ENCODE results near the gene ZNF232.
"Not testable (repeated sequence)": the region's sequence is repeated elsewhere in the genome, so short reads cannot be mapped to it uniquely, and the experiment has no call there.

Gene ZNF232

GRCh38 chr17:5129770-5130169, 18.1 kb upstream of the ZNF232 start:
- DNase-seq (ENCODE audit: low read depth) = not testable (repeated sequence)

GRCh38 chr17:5128905-5129535, 17.3 kb upstream of the ZNF232 start:
- no peak for DNase-seq (ENCODE audit: low read depth)

GRCh38 chr17:5128387-5128786, 16.7 kb upstream of the ZNF232 start:
- not testable (repeated sequence) for DNase-seq (ENCODE audit: low read depth)

- no peak for DNase-seq (ENCODE audit: low read depth)
Observed at GRCh38 chr17:5127910-5128309, 16.2 kb upstream of the ZNF232 start.

- DNase-seq (ENCODE audit: low read depth) = no peak
Observed at GRCh38 chr17:5126719-5127488, 15.2 kb upstream of the ZNF232 start.

- DNase-seq (ENCODE audit: low read depth) = not testable (repeated sequence)
Observed at GRCh38 chr17:5124896-5125295, 13.2 kb upstream of the ZNF232 start.

- not testable (repeated sequence) for DNase-seq (ENCODE audit: low read depth)
Observed at GRCh38 chr17:5124125-5124760, 12.6 kb upstream of the ZNF232 start.

- DNase-seq (ENCODE audit: low read depth) = no peak
Observed at GRCh38 chr17:5123343-5124124, 11.9 kb upstream of the ZNF232 start.

- no peak for DNase-seq (ENCODE audit: low read depth)
Observed at GRCh38 chr17:5122586-5123342, 11.1 kb upstream of the ZNF232 start.

GRCh38 chr17:5122056-5122455, 10.4 kb upstream of the ZNF232 start:
- DNase-seq (ENCODE audit: low read depth) = not testable (repeated sequence)

GRCh38 chr17:5121186-5121841, 9.6 kb upstream of the ZNF232 start:
- DNase-seq (ENCODE audit: low read depth) = no peak

GRCh38 chr17:5120436-5121185, 8.9 kb upstream of the ZNF232 start:
- not testable (repeated sequence) for DNase-seq (ENCODE audit: low read depth)

- no peak for DNase-seq (ENCODE audit: low read depth)
Observed at GRCh38 chr17:5120036-5120435, 8.4 kb upstream of the ZNF232 start.

GRCh38 chr17:5118219-5118618, 6.5 kb upstream of the ZNF232 start:
- DNase-seq (ENCODE audit: low read depth) = no peak

- DNase-seq (ENCODE audit: low read depth) = no peak
Observed at GRCh38 chr17:5115673-5116651, 4.3 kb upstream of the ZNF232 start, which contains the start of gene USP6. TSS of gene USP6 (plus strand) at chr17:5116032. CDS start at chr17:5130368, 14,336 bp downstream.

GRCh38 chr17:5110816-5111215, 862 bp downstream of the ZNF232 start:
- DNase-seq (ENCODE audit: low read depth) = no peak

- DNase-seq (ENCODE audit: low read depth) = no peak
Observed at GRCh38 chr17:5100832-5101231, 10.8 kb downstream of the ZNF232 start.

- DNase-seq (ENCODE audit: low read depth) = no peak
Observed at GRCh38 chr17:5099271-5099670, 12.4 kb downstream of the ZNF232 start.
